Hematopoietic multipotent progenitor cell treated with erythropoietin and hydrocortisone succinate and interleukin-3 and kit ligand, for 6 days (in vitro differentiated cells): ENCODE measurements around the gene EXOC7.

Experiments
- DNase-seq: peaks from one replicate; pipeline ENCODE4 v3.0.0-alpha.2; 2015

Gene EXOC7

GRCh38 chr17:76119409-76120371 lies 16.1 kb upstream of the EXOC7 start:
- no peak for DNase-seq

DNA sequence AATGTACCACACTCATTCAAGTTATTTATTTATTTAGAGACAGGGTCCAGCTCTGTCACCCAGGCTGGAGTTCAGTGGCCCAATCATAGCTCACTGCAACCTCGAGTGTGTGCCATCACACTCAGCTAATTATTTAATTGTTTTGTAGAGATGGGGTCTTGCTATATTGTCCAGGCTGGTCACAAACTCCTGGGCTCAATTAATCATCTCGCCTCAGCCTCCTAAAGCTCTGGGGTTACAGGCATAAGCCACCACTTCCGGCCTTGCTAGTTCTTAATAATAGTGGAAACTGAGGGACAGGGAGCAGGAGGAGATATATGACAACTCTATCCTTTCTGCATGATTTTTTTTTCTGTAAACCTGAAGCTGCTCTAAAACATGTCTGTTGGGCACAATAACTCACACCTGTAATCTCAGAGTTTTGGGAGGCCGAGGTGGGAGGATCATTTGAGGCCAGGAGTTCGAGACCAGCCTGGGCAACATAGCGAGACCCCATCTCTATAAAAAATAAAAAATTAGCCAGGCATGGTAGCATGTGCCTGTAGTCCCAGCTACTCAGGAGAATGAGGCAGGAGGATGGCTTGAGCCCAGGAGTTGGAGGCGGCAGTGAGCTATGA lies 11.7 kb upstream of the EXOC7 start:
- no peak for DNase-seq

GRCh38 chr17:76111956-76112355 lies 8.4 kb upstream of the EXOC7 start:
- no peak for DNase-seq

DNA sequence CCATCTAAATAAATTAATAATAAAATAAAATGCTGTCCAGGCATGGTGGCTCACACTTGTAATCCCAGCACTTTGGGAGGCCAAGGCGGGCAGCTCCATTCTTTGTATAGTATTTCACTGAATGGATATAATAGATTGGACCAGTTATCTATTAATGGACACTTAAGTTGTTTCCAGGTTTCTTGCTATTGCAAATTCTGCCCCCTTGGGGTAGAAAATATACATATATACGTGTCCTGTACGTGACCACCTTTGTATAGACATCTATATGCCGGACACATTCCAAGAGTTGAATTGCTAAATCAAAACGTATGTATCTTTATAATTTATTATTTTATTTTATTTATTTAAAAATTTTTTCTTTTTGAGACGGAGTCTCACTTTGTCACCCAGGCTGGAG lies 3.9 kb upstream of the EXOC7 start:
- peak; percentile 73 for DNase-seq

- DNase-seq, result no peak
Measured at GRCh38 chr17:76106703-76107102, 3.1 kb upstream of the EXOC7 start.

DNA sequence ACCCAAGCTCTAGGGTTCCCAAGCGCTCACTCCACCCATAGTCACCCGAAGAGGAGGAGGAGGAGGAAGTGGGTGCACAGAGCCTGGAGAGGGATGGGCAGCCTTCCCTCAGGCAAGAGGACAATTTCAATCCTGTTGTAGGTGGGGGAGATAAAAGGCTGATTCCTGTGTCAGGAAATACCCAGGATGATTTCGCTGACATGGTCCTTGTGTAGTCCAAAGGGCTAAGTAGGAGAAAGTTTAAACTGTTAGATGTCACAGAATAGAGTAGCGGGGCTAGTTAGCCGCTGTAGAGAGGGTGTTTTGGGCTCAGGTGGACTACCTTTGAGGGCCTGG lies 1.3 kb upstream of the EXOC7 start:
- DNase-seq, result no peak

- no peak for DNase-seq
Measured at GRCh38 chr17:76104140-76104895, 731 bp upstream of the EXOC7 start.

- DNase-seq, result no peak
Measured at GRCh38 chr17:76102944-76103273, 678 bp downstream of the EXOC7 start.

GRCh38 chr17:76097716-76098295 lies 5.8 kb downstream of the EXOC7 start:
- DNase-seq, result no peak

- no peak for DNase-seq
Measured at GRCh38 chr17:76095943-76096342, 7.6 kb downstream of the EXOC7 start.

- DNase-seq, result no peak
Measured at GRCh38 chr17:76094046-76094445, 9.5 kb downstream of the EXOC7 start.

DNA sequence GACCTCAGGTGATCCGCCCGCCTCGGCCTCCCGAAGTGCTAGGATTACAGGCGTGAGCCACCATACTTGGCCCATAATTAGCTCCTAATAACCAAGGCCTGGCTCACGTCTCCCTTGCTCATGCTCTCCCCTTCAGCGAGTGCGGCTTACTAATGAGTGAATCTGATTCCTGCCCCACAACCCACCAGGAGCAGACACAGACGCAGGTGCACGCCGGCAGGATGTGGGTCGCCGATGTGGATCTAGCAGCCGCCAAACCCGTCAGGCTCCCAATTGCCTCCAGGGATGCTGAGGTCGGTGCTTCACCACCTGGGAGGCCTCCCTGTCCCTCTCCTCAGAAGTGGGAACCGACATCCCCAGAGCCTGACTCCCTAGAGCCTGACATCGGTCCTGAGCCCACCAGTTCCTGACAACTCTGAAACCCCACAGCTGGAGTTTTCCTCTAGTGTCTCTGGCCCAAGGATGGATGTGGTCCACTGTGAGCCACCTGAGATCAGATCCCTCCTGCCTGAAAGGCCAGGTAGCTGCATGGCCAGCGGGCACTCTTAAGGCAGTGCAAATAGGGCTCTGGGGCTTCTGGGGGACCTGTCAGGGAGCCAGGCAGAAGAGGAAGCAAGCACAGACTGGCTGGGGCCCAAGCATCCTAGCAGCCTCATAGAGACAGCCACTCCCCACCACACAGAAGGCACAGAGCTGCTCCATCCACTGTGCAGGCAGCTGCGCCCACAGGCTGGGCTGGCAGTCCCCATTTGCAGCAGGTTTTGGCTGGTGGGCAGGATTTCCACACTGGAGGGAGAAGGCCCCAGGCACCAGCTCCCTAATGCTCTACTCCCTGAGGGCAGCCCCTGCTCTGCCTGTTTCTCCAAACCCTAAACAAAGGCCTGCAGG lies 10.8 kb downstream of the EXOC7 start:
- no peak for DNase-seq

DNA sequence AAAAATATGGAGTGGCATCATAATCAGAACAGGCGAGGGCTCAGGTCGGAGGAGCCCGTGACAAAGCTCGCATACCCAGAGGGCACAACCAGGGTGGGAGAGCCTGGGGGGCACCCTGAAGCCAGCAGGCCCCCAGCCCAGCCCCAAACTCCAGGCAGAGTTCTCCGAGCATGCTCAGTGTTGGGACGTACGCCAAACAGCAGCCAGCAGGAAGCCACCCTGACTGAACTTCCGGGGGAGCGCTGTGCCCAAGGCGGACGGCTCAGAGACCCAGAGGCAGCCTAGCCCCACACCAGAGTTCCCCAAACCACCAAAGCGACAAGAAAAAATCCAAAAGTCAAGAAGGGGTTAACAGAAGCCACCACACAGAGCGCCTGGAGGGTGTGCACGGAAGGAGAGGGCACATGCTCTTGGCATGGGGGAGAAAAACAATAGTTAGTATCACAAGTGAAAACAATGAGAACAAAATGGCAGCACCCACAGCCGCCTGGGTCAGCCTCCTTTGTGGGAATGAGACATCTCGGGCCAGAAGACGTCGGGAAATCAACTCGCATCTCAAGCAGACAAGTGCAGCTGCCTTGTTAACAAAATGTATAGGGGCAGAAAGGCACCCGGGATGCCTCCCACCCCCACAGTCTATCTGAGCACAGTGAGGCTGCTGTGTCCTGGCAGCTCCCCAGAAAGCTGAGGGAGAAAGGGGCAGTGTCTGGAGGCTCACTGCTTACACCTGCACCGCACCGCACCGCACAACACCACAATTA lies 11.9 kb downstream of the EXOC7 start:
- DNase-seq, result no peak

DNA sequence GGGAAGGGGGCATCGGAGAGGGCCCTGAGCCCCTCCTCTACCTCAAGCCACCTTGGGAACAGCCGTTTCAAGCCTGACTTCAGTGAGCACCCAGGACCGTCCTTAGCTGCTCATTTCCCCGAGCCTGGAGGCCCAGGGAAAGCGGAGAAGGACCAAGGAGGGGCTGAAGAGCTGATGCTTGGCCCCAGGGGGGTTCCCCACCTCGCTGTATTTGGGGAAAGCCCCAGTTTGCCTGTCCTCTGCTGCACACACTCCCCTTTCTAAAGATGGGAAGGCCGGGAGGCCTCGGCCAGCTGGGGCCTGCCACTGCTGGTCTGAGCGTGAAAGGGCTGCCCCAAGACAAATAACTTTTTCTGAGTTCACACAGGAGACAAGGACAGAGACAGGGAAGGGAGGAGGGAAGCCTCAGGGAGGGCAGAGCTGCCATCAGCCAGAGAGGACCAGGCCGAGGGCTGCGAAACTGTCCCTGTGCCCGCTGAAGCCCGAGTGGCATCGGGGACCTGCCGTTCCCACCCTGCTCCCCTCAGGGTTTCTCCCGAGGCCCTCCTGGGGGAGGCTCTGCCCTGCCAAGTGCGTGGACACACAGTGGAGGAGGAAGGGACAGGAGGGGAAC lies 13.0 kb downstream of the EXOC7 start:
- no peak for DNase-seq

GRCh38 chr17:76089680-76090516 lies 13.7 kb downstream of the EXOC7 start:
- DNase-seq, result no peak

- no peak for DNase-seq
Measured at GRCh38 chr17:76088868-76089576, 14.6 kb downstream of the EXOC7 start.

GRCh38 chr17:76088041-76088867 lies 15.3 kb downstream of the EXOC7 start:
- no peak for DNase-seq

GRCh38 chr17:76087531-76087930 lies 16.1 kb downstream of the EXOC7 start:
- DNase-seq, result no peak

- no peak for DNase-seq
Measured at GRCh38 chr17:76086384-76086783, 17.2 kb downstream of the EXOC7 start.
